GM18505 (cell line): ENCODE measurements around the gene CPB2.

Experiments used
- ATAC-seq: cut with Tn5 transposase; IDR thresholded peaks from one replicate; pipeline ENCODE4 v1.9.1; 2021; ENCODE audit not compliant: unreplicated experiment
- POLR2A ChIP-seq: IDR thresholded peaks from 4 replicates; pipeline ENCODE4 v1.6.1; 2011; ENCODE audit warnings: borderline replicate concordance; ENCODE audit not compliant: insufficient read depth, insufficient read length; ENCODE audit errors: extremely low read depth

The CPB2 gene

GRCh38 chr13:46097663-46098062 lies 7.2 kb downstream of the CPB2 start:
- ATAC-seq, result no peak
- TF ChIP-seq POLR2A, result no peak

- ATAC-seq, result no peak
- TF ChIP-seq POLR2A, result no peak
These were observed 7.8 kb downstream of the CPB2 start for GRCh38 chr13:46097015-46097414.

- no peak for ATAC-seq
- no peak for TF ChIP-seq POLR2A
These were observed 10.4 kb downstream of the CPB2 start for GRCh38 chr13:46094478-46094877.

GRCh38 chr13:46088821-46089562 lies 15.8 kb downstream of the CPB2 start:
- no peak for TF ChIP-seq POLR2A
- ATAC-seq, result no peak

GRCh38 chr13:46087481-46087880 lies 17.4 kb downstream of the CPB2 start:
- ATAC-seq, result no peak
- no peak for TF ChIP-seq POLR2A

GRCh38 chr13:46086985-46087384 lies 17.8 kb downstream of the CPB2 start:
- no peak for TF ChIP-seq POLR2A
- no peak for ATAC-seq

GRCh38 chr13:46086421-46086922 lies 18.4 kb downstream of the CPB2 start:
- TF ChIP-seq POLR2A, result no peak
- no peak for ATAC-seq

GRCh38 chr13:46085737-46086136 lies 19.1 kb downstream of the CPB2 start:
- TF ChIP-seq POLR2A, result no peak
- ATAC-seq, result no peak

GRCh38 chr13:46082324-46082723 lies 22.5 kb downstream of the CPB2 start:
- no peak for ATAC-seq
- TF ChIP-seq POLR2A, result no peak

- no peak for ATAC-seq
- TF ChIP-seq POLR2A, result no peak
These were observed 25.1 kb downstream of the CPB2 start for GRCh38 chr13:46079770-46080169.

GRCh38 chr13:46077265-46077664 lies 27.6 kb downstream of the CPB2 start:
- ATAC-seq, result no peak
- TF ChIP-seq POLR2A, result no peak

- no peak for TF ChIP-seq POLR2A
- no peak for ATAC-seq
These were observed 28.0 kb downstream of the CPB2 start for GRCh38 chr13:46076827-46077226.

GRCh38 chr13:46075811-46076210 lies 29.0 kb downstream of the CPB2 start:
- no peak for TF ChIP-seq POLR2A
- no peak for ATAC-seq

- peak; percentile 85 for ATAC-seq
- no peak for TF ChIP-seq POLR2A
These were observed 33.1 kb downstream of the CPB2 start for GRCh38 chr13:46071590-46072249.

GRCh38 chr13:46063292-46063691 lies 41.5 kb downstream of the CPB2 start:
- ATAC-seq, result no peak
- TF ChIP-seq POLR2A, result no peak

- no peak for ATAC-seq
- TF ChIP-seq POLR2A, result no peak
These were observed 42.6 kb downstream of the CPB2 start for GRCh38 chr13:46062185-46062584.
